22Rv1 (cell line): ENCODE results near the gene FAM174B.

Experiments used
- H3K27ac ChIP-seq: fragments of 450-650 bp; 2 replicates; pipeline ENCODE4 v1.5.1; 2017
- ZFX ChIP-seq: fragments of 450-650 bp; IDR thresholded peaks from 2 replicates; pipeline ENCODE4 v1.6.1; 2017; ENCODE audit warnings: antibody characterized with exemption, borderline replicate concordance
- TF ChIP-seq, protein P1 (sequence below): fragments of 450-650 bp; IDR thresholded peaks from 2 replicates; pipeline ENCODE4 v1.5.1; 2017; ENCODE audit warnings: mild to moderate bottlenecking

FAM174B gene

DNA sequence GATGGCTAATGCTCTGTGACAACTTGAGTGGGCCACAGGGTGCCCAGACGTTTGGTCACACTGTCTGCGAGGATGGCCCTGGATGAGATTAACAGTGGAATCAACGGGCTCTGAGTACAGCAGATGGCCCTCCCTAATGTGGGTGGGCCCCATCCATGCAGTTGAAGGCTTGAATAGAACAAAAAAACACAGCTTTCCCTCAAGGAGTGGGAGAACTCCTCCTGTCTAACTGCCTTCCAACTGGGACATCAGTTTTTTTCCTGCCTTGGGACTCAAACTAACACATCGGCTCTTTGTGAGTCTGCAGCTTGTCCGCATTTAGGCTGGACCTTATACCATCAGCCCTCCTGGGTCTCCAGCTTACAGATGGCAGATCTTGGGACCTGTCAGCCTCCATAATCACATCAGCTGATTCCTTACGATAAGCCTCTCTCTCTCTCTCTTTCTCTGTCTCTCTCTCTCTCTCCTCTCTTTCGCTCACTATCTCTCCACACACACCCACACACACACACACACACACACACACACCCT is 20.8 kb downstream of the FAM174B start:
- no peak overlapping the region for H3K27ac ChIP-seq
- TF ChIP-seq, protein P1, sequence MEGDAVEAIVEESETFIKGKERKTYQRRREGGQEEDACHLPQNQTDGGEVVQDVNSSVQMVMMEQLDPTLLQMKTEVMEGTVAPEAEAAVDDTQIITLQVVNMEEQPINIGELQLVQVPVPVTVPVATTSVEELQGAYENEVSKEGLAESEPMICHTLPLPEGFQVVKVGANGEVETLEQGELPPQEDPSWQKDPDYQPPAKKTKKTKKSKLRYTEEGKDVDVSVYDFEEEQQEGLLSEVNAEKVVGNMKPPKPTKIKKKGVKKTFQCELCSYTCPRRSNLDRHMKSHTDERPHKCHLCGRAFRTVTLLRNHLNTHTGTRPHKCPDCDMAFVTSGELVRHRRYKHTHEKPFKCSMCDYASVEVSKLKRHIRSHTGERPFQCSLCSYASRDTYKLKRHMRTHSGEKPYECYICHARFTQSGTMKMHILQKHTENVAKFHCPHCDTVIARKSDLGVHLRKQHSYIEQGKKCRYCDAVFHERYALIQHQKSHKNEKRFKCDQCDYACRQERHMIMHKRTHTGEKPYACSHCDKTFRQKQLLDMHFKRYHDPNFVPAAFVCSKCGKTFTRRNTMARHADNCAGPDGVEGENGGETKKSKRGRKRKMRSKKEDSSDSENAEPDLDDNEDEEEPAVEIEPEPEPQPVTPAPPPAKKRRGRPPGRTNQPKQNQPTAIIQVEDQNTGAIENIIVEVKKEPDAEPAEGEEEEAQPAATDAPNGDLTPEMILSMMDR = no peak
- TF ChIP-seq ZFX = no peak

DNA sequence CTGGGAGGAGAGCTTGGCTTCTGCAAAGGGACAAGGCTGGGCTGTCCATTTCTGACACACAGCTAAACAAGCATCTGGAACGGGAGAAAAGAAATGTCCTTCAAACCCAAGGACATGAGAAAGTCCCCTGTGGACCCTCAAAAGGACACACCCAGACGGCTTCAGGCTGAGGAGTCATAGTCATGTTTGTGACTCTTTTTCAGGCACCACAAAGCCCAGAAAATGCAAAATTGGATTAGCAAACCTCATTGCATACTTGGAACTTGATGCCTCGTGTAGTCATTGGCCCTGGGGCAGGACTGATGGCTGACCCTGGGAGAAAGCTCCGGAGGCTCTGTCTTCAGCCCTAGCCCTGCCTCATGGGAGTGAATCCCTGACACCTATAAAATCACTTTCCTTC is 21.5 kb downstream of the FAM174B start:
- no peak overlapping the region for H3K27ac ChIP-seq

DNA sequence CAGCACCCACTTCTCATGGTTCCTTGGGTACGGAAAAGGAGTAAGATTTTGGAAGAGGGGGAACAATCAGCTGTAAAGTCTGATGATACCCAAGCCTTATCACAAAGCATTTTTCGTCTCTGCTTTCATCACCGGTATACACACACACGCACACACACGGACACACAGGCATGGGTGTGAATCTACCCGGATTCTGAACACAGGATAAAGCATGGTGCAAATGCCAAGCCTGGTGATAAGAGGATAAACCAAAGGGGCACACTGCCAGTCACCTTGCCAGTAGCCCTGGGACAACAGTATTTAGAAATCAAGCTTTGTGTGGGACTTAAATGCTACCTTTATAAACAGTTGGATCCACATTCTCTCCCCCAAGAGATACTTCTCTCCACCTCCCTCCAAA is 22.2 kb downstream of the FAM174B start:
- H3K27ac ChIP-seq = no peak overlapping the region
- TF ChIP-seq, protein P1 = no peak
- TF ChIP-seq ZFX = no peak

More for the DNA sequence above, 21.5 kb downstream of the FAM174B start:
- no peak for TF ChIP-seq ZFX
- TF ChIP-seq, protein P1 = no peak

DNA sequence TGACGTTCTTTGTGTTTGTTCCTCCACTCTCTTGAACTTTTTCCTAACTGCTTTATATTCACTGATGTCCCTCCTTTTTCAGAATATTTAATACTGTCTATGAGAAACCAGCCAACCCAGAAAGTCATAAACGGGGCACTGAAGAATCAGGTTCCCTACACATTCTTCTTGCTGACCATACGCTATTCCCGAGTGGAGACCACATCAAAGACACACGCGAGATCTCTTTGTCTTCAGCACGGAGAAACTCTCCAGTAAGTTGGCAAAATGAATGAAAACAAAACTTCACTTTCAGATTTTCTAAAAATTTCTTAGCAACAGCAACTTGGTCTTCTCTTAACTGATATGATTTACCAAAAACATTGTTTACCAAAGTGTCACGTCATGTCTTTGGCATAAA is 22.6 kb downstream of the FAM174B start:
- H3K27ac ChIP-seq = no peak overlapping the region
- TF ChIP-seq, protein P1 = no peak
- TF ChIP-seq ZFX = no peak

DNA sequence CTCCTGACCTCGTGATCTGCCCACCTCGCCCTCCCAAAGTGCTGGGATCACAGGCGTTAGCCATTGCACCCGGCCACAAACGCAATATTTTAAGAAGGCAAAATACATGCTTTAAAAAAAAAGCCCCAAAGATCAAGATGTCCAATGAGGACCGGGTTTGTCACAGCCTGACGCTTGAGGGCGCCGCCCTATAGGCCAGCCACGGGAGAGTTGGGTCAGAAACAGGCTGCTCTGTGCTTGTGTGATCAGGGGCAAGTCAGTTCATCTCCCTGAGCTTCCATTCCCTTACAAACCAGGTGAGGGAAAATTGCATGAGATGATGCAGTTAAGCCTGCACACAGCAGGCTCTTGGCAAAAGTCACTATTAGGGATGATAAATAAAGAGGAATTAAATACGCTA is 23.9 kb downstream of the FAM174B start:
- TF ChIP-seq, protein P1 = peak; percentile 45
- no peak for TF ChIP-seq ZFX
- no peak overlapping the region for H3K27ac ChIP-seq

DNA sequence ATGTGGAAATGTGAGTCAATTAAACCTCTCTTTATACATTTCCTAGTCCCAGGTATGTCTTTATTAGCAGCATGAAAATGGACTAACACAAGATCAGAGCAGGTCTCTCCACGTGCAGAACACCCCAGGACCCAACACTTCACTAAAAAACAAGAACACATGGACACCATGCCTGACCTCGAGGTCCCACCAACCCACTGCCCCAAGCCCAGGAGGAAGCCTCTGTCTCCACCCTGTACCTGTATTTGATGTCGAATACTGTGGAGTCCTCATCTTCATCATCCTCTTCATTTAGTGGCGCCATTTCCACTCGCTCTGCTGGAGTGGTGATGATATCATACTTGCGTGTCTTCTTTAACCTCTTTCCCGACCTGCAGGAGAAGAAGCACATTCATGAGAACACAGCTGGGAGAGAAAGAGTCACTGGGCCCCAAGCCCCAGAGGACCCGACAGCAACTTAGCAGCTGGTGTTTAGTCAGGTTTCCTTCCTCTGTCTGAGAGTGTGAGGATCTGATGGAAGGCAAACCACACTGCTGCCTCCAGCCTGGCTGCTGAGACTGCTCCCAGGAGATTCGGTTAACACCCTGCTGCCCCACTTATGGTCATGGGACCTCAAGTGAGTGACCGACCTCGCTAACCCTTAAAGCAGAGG is 25.5 kb downstream of the FAM174B start:
- H3K27ac ChIP-seq = no peak overlapping the region
- TF ChIP-seq, protein P1 = no peak
- TF ChIP-seq ZFX = no peak

DNA sequence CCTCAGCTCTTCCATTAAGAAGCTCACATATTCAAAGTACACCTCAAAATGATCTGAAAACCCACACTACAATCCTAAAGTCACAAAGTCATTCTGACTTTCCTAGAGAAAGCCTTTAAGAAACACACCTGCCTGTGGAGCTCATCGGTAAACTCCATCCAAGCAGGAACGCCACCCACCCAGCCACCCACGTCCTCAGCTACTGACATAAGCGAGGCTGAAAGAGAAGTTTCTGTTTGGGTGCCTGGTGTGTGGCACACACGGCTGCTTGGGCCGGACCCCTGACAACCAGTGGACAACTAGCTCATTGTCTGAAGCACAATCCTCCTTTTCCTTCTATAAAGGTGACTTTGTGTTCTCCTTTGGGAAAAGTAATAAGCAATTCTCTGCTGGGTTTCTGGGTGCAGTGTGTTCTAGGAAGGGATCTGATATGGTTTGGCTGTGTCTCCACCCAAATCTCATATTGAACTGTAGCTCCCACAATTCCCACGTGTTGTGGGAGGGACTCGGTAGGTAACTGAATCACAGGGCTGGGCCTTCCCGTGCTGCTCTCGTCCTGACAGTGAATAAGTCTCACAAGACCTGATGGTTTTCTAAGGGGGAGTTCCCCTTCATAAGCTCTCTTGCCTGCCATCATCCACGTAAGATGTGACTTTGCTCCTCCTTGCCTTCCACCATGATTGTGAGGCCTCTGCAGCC is 26.1 kb downstream of the FAM174B start:
- TF ChIP-seq, protein P1 = no peak
- TF ChIP-seq ZFX = no peak
- no peak overlapping the region for H3K27ac ChIP-seq
